NCI-H526 (cell line): Measurements from ENCODE around the gene CTNNA1.
"Not testable (repeated sequence)": the region's sequence is repeated elsewhere in the genome, so short reads cannot be mapped to it uniquely, and the experiment has no call there.

Source experiments
- DNase-seq, 2 experiments: peaks; one replicate each; lab custom pipeline; 2025; lab: John Stamatoyannopoulos, UW

Gene CTNNA1

DNA sequence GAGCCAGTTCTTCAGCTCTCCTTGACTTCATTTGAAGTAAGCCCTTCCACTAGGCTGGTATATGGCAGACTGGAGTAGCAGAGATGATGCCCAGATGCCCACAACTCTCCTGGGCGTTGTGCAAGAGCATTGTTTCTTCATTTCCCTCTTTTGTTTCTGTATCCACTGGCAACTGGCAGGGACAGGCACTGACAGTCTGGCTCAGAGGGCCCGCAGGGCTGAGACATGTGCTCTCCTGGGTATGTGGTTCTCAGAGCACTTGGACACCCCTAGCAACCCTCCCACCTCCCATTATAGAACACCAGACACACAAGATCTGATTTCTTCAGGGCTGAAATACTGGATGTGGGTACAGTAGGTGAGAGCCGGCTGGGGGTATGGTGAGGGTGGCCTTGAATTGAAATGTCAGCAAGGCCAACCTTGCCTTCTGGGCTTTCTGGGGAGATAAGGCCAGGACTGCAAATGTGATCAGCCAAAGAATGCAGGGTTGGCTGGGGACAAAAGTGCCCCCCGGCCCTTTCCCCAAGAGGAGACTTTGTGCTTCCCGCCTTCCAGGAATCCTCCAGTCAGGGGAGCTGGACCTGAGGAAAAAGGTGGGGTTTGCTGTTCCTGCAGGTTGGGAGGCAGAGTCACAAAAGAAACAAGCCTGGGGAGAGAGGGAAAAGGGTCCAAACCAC, 28.6 kb upstream of the CTNNA1 start:
- DNase-seq: no peak

DNA sequence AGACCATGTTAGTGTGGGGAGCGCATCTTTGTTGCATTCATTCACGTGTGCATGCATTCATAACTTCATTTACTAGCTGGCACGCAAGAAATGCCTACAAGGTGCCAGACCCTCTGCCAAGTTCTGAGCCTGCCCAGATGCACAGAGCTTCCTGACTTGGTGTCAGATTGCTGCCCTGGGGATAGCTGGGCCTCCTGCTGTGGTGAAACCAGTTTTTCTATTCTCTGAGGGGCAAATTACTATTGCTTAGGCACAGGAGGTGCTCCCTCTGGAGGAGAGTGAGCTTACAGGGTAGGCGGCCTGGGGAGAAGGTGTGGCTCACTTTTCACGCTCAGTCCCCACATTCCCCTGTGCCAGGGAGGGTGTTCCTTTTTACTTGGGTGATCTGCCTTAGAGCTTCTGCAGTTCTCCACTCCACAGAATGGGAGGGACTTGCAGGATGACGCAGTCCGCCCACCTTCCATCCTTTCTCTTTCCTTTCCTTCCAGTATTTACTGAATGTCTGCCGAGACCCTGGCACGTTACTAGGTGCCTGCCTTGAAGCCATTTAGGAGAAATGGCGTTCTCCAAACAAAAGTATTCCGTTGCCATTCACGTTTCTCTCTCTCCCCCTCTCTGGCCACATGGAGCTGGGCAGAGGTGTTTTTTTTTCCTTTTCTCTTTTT, 27.9 kb upstream of the CTNNA1 start:
- peak; percentile 86 to 94 for DNase-seq

DNA sequence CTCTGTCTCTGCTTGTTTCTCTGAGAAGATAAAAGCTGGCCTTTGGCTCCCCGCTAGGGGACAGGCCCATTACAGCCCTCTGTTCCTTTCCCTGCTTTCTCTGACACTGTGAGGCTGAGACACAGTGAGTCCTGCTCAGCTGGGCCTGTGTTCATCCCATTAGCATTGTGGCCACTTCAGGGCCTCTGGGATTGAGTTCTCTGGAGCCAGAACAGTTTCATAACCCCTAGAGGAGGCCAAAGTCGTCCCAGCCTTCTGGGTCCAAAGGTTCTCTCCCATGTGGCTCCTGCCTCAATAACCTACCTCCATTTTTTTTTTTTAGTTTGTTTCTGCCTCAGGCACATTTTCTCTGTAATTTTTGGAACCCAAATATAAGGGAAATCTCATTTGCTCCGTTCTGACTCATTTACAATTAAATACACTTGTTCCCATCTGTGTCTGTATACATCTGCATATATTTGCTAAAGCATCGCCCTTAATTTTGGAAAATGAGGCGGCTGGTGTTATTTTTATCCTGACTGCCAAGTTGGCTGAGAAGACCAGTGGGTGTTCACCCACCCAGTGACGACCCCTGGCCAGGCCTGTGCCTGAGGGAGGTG, 27.3 kb upstream of the CTNNA1 start:
- DNase-seq: peak in 1 of 2 experiments; percentile 23

DNA sequence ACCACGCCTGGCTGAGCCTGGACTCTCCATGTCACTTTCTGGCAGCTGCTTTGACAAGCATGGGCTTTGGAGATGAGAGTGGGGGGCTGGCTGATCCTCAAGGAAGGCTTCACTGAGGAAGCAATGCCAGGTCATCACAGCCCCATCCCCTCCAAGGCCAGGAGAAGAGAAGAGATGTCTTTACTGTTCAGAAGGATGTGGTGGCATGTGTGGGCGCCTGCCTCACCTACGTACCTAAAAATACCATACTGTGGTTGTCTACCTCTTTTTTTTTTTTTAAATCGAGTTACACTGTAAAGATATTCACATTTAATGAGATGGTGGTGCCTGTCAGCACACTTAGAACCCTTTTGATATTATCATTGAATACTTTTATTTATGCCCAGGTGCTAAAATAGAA, 26.4 kb upstream of the CTNNA1 start:
- DNase-seq: no peak

DNA sequence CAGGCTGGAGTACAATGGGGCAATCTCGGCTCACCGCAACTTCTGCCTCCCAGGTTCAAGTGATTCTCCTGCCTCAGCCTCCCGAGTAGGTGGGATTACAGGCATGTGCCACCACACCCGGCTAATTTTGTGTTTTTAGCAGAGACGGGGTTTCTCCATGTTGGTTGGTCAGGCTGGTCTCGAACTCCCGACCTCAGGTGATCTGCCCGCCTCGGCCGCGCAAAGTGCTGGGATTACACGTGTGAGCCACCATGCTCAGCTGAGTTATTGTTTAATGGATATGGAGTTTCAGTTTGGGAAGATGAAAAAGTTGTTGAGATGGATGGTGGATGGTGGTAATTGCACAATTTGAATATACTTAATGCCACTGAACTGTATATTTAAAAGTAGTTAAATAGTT, 22.7 kb upstream of the CTNNA1 start:
- not testable (repeated sequence) for DNase-seq

DNA sequence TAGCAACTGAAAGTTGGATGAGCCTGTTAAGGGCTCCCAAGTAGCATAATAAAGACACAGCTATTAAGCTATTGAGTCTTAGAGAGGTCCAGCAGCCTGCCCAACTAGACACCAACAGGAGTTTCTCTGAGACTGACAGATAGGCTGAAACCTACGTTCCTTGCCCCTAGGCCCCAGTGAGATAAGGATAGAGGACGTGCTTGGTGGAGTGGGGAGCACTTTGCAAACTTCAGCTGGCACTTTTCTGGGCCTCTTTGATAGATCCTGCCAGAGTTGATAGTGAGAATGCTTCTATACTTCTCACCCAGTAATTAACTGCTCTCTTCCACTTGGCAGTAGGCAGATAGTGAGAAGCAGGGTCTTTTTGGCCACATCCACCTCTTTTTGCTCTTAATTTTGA, 20.8 kb upstream of the CTNNA1 start:
- no peak for DNase-seq

DNA sequence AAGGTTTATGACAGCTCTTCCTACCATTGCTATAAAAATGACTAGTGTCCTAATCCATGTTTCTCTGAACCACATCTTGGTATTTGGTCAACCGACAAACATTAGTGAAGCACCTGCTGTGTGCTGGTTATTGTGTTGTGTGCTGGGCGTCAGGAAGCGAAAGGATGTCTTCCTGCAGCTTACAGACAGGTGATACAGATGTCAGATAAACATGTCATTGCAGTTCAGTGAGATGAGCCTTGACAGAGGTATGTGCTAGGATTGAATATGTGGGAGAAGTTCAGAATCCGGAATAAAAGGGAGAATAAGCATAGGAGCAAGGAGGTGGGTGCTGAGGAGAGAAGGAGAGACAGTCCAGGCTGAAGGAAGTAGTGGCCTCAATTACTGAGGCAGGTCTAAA, 20.3 kb upstream of the CTNNA1 start:
- DNase-seq: no peak

DNA sequence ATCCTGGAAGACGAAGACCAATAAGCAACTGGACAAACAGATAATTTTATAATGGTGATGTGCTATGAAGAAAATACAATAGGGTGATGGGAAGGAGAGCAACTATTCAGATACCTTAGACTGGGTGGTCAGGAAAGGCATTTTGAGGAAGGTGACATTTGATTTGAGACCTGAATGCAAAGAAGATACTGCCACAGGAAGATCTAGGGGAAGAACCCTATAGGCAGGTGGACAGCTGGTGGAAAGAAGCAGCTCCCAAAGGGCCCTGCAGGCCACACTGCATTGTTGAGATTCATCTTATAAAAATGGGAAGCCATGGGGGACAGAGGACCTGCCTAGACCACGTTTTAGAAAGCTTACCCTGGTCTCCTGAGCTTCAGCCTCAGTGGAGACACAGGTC, 19.7 kb upstream of the CTNNA1 start:
- no peak for DNase-seq

DNA sequence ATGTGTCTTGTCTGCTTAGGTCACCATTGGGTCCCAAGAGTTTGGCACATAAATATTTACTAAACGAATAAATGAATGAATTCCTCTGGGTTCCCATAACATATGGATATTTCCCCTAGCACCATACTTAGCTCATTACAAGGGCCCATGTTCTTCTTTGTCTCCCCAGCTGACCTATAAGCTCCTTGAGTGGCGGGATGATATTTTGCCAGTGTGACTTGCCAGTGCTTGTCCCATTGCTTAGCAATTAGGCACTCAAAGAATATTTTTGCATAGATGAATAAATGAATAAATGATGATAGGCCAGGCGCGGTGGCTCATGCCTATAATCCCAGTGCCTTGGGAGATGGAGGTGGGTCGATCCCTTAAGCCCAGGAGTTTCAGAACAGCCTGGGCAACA, 16.9 kb upstream of the CTNNA1 start:
- peak; percentile 85 to 86 for DNase-seq

DNA sequence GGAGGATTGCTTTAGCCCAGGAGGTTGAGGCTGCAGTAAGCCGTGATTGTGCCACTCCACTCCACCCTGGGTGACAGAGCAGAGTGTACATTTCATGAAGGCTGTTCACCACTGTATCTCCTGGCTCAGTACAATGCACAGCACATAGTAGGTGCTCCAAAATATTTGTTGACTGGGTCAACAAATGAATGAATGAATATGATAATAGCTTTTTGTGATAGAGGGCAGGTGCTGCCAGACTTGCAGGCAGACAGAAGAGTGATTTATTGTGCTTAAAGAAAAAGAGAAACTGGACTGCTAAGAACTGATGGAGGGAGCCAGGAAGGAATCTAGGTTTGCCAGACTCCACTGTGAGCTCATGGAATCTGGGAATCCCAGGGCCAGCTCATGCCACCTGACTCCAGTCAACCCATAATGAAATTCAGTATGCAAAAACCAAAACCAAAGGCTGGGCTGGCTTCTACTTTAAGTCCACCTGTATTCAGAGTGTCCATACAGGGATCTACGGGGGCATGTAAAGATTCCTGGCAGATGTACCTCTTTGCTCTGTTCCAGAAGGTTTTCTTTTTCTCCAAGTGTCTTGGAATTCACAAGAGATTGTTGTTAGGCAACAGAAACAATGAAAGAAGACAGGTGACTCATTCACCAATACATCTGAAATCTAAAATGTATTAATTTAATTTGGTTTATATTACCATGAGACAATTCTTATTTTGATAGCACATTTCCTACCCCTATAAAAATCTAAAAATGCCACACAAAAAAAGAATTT, 15.5 kb upstream of the CTNNA1 start:
- peak; percentile 95 to 96 for DNase-seq

DNA sequence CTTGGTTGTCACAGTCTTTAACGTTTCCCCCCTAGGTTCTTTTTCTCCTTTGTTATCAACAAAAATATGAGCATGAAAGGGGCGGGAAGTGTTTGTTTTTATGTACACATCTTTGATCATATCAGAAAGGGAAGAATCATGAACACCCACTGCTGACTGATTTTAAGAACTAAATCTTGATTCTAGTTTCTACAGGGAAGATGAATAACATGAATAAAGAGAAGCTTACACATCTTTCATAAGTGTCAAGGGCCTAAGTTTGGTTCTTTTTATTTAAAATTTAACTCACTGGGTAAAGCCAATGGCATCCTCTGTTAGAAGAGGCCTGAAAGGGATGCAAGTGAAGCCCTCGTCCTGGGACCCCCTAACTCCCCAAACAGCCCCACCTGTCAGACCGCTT, 14.8 kb upstream of the CTNNA1 start:
- no peak for DNase-seq

DNA sequence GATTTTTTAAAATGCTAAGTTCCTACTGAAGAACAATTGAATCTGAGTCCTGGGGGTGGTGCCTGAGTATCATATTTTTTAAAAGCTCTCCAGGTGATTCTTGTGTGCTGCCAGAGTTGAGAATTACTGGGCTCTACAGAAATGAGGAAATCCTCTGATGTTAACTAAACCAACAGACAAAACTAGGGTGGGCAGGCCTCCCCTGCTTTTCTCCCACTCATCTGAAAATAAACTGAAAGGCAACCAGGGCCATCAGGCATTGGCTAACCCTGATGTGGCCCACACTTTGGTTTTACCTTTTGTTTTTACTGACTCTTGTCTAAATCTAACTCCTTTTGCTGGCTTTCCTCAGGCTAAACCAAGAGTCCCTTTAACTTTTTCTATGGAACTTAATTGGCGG, 13.3 kb upstream of the CTNNA1 start:
- DNase-seq: no peak

DNA sequence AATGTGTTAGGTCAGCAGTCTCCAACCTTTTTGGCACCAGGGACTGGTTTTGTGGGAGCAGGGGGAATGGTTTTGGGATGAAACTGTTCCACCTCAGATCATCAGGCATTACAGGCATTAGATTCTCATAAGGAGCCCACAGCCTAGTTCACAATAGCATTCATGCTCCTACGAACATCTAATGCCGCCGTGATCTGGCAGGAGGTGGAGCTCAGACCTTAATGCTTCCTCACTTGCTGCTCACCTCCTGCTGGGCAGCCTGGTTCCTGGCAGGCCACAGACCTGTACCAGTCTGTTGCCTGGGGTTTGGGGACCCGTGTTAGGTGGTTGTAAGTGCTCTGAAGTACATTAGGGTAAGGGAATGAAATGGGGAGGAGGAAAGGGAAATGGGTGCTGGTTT, 9.7 kb upstream of the CTNNA1 start:
- no peak for DNase-seq

DNA sequence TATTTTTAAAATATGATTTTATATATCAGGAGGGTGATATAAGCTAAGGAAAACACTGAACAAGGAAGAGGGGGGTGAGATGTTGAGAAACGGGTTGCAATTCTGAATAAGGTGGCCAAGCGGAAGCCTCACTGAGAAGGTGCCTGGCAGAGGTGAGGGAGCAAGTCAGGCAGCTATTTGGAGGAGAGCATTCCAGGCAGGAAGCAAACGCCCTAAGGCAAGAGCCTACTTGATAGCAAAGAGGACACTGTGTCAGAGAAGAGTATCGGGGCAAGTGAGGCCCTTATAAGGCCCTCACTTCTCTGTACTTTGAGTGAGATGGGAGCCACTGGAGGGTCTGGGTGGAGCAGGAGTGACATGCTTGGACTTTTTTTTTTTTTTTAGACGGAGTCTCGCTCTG, 8.0 kb upstream of the CTNNA1 start:
- DNase-seq: no peak

DNA sequence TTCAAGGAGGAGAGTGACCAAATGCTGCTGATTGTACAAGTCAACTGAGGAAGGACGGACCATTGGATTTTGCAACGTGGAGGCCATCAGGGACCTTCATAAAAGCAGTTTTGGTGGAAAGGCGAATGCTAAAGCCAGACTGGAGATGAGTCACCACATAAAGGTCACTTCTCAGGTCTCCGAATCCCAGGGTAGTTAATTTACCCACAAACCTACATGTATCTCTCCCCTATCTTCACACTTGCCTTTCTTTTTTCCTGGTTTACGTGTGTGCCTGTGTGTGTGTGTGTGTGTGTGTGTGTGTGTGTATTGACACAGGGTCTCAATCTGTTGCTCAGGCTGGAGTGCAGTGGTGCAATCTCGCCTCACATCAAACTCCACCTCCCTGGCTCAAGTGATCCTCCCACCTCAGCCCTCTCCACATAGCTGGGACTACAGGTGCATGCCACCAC, 4.6 kb upstream of the CTNNA1 start:
- DNase-seq: no peak

DNA sequence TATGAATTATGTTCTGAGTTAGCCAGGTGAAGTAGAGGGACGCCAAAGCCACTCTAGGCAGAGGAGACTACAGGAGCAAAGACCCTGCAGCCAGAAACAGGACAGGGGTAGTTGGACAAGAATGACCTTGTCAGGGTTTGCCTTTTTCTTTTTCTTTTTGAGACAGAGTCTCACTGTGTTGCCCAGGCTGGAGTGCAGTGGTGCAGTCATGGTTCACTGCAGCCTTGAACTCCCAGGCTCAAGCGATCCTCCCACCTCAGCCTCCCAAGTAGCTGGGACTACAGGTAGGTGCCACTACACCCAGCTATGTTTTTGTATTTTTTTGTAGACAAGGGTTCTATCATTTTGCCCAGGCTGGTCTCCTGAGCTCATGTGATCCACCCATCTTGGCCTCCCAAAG, 1.9 kb upstream of the CTNNA1 start:
- not testable (repeated sequence) for DNase-seq

DNA sequence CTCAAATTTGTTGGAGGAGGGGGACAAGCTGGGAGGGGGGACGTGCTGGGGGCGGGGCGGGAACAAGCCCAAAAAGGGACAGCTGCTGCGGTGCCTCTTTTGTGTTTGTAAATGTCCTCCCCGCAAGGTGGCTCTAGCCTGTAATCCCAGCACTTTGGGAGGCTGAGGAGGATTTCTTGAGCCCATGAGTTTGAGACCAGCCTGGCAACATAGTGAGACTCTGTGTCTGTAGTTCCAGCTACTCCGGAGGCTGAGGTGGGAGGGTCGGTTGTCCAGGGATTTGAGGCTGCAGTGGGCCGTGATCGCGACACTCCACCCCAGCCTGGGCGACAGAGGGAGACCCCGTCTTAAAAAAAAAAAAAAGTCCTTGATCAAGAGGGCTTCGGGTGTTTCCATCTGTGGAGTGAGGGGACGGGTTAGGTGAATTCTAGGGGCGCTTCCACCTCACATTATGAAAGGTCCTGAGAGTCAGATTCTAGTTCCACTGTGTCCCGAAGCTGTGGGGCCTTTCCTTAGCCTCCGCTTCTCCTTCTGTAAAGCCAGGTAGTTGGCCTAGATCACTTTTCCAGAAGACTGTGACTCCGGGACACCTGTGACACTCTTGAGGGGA, 779 bp upstream of the CTNNA1 start:
- DNase-seq: peak in 1 of 2 experiments; percentile 71

DNA sequence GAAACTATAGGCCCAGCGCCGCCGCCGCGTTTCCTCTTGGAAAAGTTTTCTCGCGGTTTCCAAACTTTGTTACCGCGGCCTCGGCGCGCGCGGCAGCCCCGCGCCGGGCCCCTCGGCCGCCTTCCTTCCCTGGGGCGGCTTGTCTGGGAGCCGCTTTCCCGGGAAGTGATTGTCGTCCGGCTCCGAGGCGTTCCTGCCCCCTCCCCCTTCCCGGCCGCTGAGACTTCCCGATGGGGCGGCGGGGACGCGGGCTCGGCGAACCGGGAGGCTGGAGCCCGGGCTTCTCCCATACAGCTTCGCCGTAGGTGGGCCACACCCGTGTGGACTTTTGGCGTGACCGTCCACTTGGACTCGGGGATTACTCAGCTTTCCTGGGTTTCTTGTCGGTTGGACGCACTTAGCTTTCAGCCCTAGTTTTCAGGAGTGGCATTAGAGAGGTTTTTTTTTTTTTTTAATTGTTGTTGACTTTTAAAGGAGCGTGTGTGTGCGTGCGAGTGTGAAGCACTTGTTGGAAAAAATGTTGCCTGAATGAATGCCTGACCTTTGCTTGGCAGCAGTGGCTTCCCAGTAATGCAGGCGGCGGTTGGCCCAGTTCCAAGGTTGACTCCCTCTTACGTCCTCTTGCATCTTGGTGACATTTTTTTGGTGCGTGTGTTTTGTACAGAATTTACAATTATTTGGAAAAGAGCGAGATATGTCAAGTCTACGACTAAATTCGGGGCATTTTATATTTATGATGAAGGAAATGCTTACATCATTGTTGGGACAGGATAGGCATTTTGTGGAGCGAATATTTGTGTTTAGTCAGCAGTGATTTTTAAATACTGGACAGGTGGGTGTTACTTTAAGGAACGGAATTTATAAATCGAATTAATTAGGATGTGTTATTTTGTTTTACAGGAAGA, 821 bp downstream of the CTNNA1 start:
- DNase-seq: peak; percentile 70 to 77

DNA sequence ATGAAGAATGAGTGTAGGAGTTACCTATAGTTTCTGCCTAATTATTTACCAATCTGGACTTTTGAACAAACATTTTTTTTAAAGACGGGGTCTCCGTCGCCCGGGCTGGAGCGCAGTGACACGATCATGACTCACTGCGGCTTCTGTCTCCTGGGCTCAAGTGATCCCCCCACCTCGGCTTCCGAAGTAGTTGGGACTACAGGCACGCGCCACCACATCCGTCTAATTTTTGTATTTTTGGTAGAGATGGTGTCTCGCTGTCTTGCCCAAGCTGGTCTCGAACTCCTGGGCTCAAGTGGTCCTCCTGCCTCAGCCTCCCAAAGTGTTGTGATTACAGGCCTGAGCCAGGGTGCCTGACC, 1.5 kb downstream of the CTNNA1 start:
- DNase-seq: no peak

DNA sequence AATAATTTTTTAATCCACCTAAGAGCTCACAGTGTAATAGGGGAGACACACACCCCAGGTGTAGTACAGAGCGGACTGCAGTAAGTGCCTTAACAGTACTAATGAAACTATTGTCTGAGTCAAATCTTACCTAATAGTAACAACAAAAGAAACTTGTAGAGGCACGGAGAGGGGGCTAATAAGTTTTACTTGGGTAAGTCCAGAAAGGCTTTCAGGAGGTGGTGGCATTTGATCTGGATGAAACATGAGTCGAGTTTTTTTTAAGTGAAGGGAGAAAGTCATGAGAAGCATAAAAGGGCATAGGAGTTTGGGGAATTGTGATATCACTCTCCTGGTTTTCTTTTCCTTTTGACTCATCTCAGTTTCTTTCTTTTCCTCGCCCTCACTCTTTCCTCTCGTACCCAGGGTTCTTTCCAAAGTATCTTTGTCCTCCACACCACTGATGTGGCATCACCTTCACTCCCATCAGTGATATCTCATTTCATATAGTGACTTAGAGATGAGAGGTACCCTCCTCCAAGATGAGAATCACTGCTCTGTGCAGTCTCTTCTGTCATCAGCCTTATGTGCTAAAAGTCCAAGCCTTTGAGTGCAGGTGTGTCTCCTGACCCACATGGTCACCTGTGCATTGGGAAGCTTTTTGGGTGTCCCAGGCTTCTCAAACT, 2.0 kb downstream of the CTNNA1 start:
- DNase-seq: no peak
